DND-41 (cell line): ENCODE measurements around the gene MDH2.
"Not testable (repeated sequence)": the region's sequence is repeated elsewhere in the genome, so short reads cannot be mapped to it uniquely, and the experiment has no call there.

Experiments used
- ATAC-seq: fragments of 200-7000 bp; cut with Tn5 transposase; 3 replicates; pipeline ENCODE4 v1.9.1; 2021; ENCODE audit warnings: low read depth; ENCODE audit not compliant: insufficient read depth
- DNase-seq: peaks from one replicate; pipeline ENCODE4 v3.0.0-alpha.2; 2020
- H2AFZ ChIP-seq: 2 replicates; pipeline ENCODE4 v1.6.0; 2012; ENCODE audit warnings: low read depth, low read length
- H3K27ac ChIP-seq: 2 replicates; pipeline ENCODE4 v1.5.1; 2012; ENCODE audit warnings: low read length, inconsistent platforms
- H3K27me3 ChIP-seq: fragments of 200-600 bp; sonication (generic); 2 replicates; pipeline ENCODE4 v1.6.0; 2012; ENCODE audit warnings: low read length, mild to moderate bottlenecking, inconsistent platforms; ENCODE audit not compliant: insufficient read depth, poor library complexity
- H3K36me3 ChIP-seq: 2 replicates; pipeline ENCODE4 v1.5.1; 2012; ENCODE audit warnings: low read length, inconsistent platforms; ENCODE audit not compliant: insufficient read depth
- H3K4me1 ChIP-seq: 2 replicates; pipeline ENCODE4 v1.5.1; 2012; ENCODE audit warnings: mild to moderate bottlenecking, low read length; ENCODE audit not compliant: insufficient read depth
- H3K4me2 ChIP-seq: 2 replicates; pipeline ENCODE4 v1.6.0; 2012; ENCODE audit warnings: mild to moderate bottlenecking, moderate library complexity, low read length, inconsistent platforms; ENCODE audit not compliant: insufficient read depth
- H3K4me3 ChIP-seq, 2 experiments: fragments of 200-600 bp in 1 of 2; shearing (Covaris generic) in 1 of 2; 2 replicates each; pipeline ENCODE4 v1.5.1; 2012 to 2016; ENCODE audit warnings: inconsistent platforms in 2 of 2, low read length in 2 of 2, mild to moderate bottlenecking in 2 of 2, low read depth in 1 of 2, moderate library complexity in 1 of 2
- H3K79me2 ChIP-seq: 2 replicates; pipeline ENCODE4 v1.6.0; 2012; ENCODE audit warnings: low read length, inconsistent platforms; ENCODE audit not compliant: insufficient read depth
- H3K9ac ChIP-seq: 2 replicates; pipeline ENCODE4 v1.6.0; 2012; ENCODE audit warnings: low read depth, mild to moderate bottlenecking, inconsistent platforms, low read length, moderate library complexity
- H3K9me3 ChIP-seq: 2 replicates; pipeline ENCODE4 v1.5.1; 2012; ENCODE audit warnings: low read length, moderate library complexity, mild to moderate bottlenecking, inconsistent platforms; ENCODE audit not compliant: insufficient read depth, severe bottlenecking
- H4K20me1 ChIP-seq: 2 replicates; pipeline ENCODE4 v1.6.0; 2012; ENCODE audit warnings: low read length; ENCODE audit not compliant: insufficient read depth
- CTCF ChIP-seq: IDR thresholded peaks from 2 replicates; pipeline ENCODE4 v1.5.1; 2012; ENCODE audit warnings: borderline replicate concordance, low read length, moderate library complexity, mild to moderate bottlenecking; ENCODE audit not compliant: poor library complexity, severe bottlenecking; ENCODE audit errors: extremely low read depth
- EZH2 ChIP-seq: IDR thresholded peaks from 3 replicates; pipeline ENCODE4 v1.6.1; 2012; ENCODE audit warnings: borderline replicate concordance, low read depth, mild to moderate bottlenecking, moderate library complexity, low read length, inconsistent platforms; ENCODE audit not compliant: severe bottlenecking

MDH2 gene

GRCh38 chr7:76089865-76090475 lies 42.1 kb downstream of the MDH2 start:
- no peak for TF ChIP-seq CTCF
- no peak for TF ChIP-seq EZH2
- H3K9ac ChIP-seq, result no peak overlapping the region
- no peaks in the 10 kb centered on the region for H3K9me3 ChIP-seq
- H3K4me2 ChIP-seq, result no peak overlapping the region
- no peaks in the 10 kb centered on the region for H4K20me1 ChIP-seq
- H3K4me3 ChIP-seq, result no peak overlapping the region
- H3K36me3 ChIP-seq, result no peaks in the 10 kb centered on the region
- no peak for DNase-seq
- no peak overlapping the region for H2AFZ ChIP-seq
- H3K4me1 ChIP-seq, result no peaks in the 10 kb centered on the region
- H3K27me3 ChIP-seq, result peaks cover 9% of the 10 kb centered on the region
- H3K27ac ChIP-seq, result no peak overlapping the region
- H3K79me2 ChIP-seq, result no peaks in the 10 kb centered on the region
- ATAC-seq, result no peak

GRCh38 chr7:76091506-76091905 lies 43.6 kb downstream of the MDH2 start:
- H3K4me1 ChIP-seq, result no peaks in the 10 kb centered on the region
- H3K4me2 ChIP-seq, result no peak overlapping the region
- TF ChIP-seq EZH2, result no peak
- no peak for TF ChIP-seq CTCF
- H4K20me1 ChIP-seq, result no peaks in the 10 kb centered on the region
- DNase-seq, result no peak
- H3K9me3 ChIP-seq, result no peaks in the 10 kb centered on the region
- no peak overlapping the region for H3K27ac ChIP-seq
- H2AFZ ChIP-seq, result no peak overlapping the region
- ATAC-seq, result no peak
- no peak overlapping the region for H3K4me3 ChIP-seq
- no peaks in the 10 kb centered on the region for H3K79me2 ChIP-seq
- H3K27me3 ChIP-seq, result peaks cover 9% of the 10 kb centered on the region
- no peak overlapping the region for H3K9ac ChIP-seq
- no peaks in the 10 kb centered on the region for H3K36me3 ChIP-seq

- H3K9me3 ChIP-seq, H3K4me3 ChIP-seq, H3K27me3 ChIP-seq, DNase-seq, H3K79me2 ChIP-seq, H3K4me1 ChIP-seq, H3K36me3 ChIP-seq, H3K9ac ChIP-seq, H3K27ac ChIP-seq, ATAC-seq, H4K20me1 ChIP-seq, H2AFZ ChIP-seq, H3K4me2 ChIP-seq: not testable (repeated sequence)
Measured at GRCh38 chr7:76093531-76093930, 45.6 kb downstream of the MDH2 start.

DNA sequence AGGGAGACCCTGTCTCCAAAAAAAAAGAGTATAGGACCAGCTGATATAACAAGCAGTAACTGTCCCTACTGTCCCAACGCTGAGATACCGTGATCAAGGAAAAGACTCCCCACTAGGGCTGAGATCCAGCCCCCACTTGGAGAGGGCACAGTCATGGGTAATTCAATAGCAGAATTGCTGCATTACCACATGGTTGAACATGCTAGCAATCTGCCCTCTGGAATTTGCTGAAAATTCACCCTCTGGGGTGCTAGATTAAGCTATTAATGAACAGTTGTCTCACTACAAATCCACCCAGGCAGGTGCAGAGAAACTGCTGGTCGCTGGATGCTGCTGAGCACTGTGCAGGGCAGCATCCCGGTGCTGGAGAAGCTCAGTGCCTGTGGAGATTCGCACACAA lies 46.4 kb downstream of the MDH2 start:
- H3K4me1 ChIP-seq, ATAC-seq, H3K9me3 ChIP-seq, H3K36me3 ChIP-seq, H3K9ac ChIP-seq, H3K4me2 ChIP-seq, H3K79me2 ChIP-seq, H3K27ac ChIP-seq, H4K20me1 ChIP-seq, H3K4me3 ChIP-seq, H3K27me3 ChIP-seq, DNase-seq, H2AFZ ChIP-seq: not testable (repeated sequence)
